PC-9 (cell line): Measurements from ENCODE around the gene DDI2. TPM values are rescaled to one million over a fixed set of nuclear protein-coding genes. Genes with fewer than 3 reads are reported as not detected.

Experiments
- Bru-seq: library from RNA; stranded (reverse); fragments of 400-500 nt; gene quantifications from one replicate; lab custom pipeline; 2021; lab: Mats Ljungman, UMichigan
- BruChase-seq, 2 experiments: library from RNA; stranded (reverse); fragments of 400-500 nt; gene quantifications; one replicate each; lab custom pipeline; 2021; lab: Mats Ljungman, UMichigan
- BruUV-seq: library from RNA; stranded (reverse); fragments of 400-500 nt; replicated peaks from 2 replicates; lab custom pipeline; 2021; lab: Mats Ljungman, UMichigan
- CTCF ChIA-PET: fragments of 300-600 bp; sonication (Branson Sonifier 250); formaldehyde crosslinking; loops from one replicate; lab custom pipeline; 2022; ENCODE audit warnings: antibody characterized with exemption; lab: Charles Lee
- POLR2A ChIA-PET: fragments of 300-600 bp; sonication (Branson Sonifier 250); formaldehyde crosslinking; loops from one replicate; lab custom pipeline; 2022; ENCODE audit warnings: antibody characterized with exemption; ENCODE audit not compliant: unreplicated experiment; lab: Charles Lee
- DNase-seq, 2 experiments: peaks; one replicate each; pipeline versions ENCODE4 v3.0.0 to v3.0.0-alpha.2; 2015 to 2022; ENCODE audit warnings: mixed read lengths in 1 of 2
- H2AFZ ChIP-seq: fragments of 200-600 bp; sonication (generic); 2 replicates; pipeline ENCODE4 v1.8.1; 2017; ENCODE audit warnings: antibody characterized with exemption
- H3F3A ChIP-seq: fragments of 200-600 bp; sonication (generic); 2 replicates; pipeline ENCODE4 v1.8.1; 2017; ENCODE audit warnings: antibody characterized with exemption, mild to moderate bottlenecking, low read depth; ENCODE audit not compliant: insufficient read depth
- H3K27ac ChIP-seq: fragments of 200-600 bp; sonication (generic); 2 replicates; pipeline ENCODE4 v1.6.1; 2016; ENCODE audit warnings: mixed run types
- H3K27me3 ChIP-seq: fragments of 200-600 bp; sonication (generic); 2 replicates; pipeline ENCODE4 v1.6.1; 2016; ENCODE audit warnings: low read depth, mixed run types; ENCODE audit not compliant: insufficient read depth
- H3K36me3 ChIP-seq: fragments of 200-600 bp; sonication (generic); 2 replicates; pipeline ENCODE4 v1.6.1; 2016; ENCODE audit warnings: low read depth, mixed run types
- H3K4me1 ChIP-seq: fragments of 200-600 bp; sonication (generic); replicated peaks from 2 replicates; pipeline ENCODE4 v1.6.1; 2016; ENCODE audit warnings: mixed run types; ENCODE audit not compliant: insufficient read depth
- H3K4me2 ChIP-seq: fragments of 200-600 bp; sonication (generic); 2 replicates; pipeline ENCODE4 v1.6.1; 2017; ENCODE audit warnings: mixed run types
- H3K4me3 ChIP-seq: fragments of 200-600 bp; sonication (generic); 2 replicates; pipeline ENCODE4 v1.6.1; 2016; ENCODE audit warnings: mixed run types
- H3K79me2 ChIP-seq: fragments of 200-600 bp; sonication (generic); 2 replicates; pipeline ENCODE4 v1.6.1; 2017; ENCODE audit warnings: low read depth, mixed run types
- H3K9me2 ChIP-seq: fragments of 200-600 bp; sonication (generic); 2 replicates; pipeline ENCODE4 v1.8.1; 2017; ENCODE audit warnings: mild to moderate bottlenecking; ENCODE audit not compliant: insufficient read depth
- H3K9me3 ChIP-seq: fragments of 200-600 bp; sonication (generic); 2 replicates; pipeline ENCODE4 v1.8.1; 2016; ENCODE audit warnings: low read depth; ENCODE audit not compliant: insufficient read depth
- H4K20me1 ChIP-seq: fragments of 200-600 bp; sonication (generic); 2 replicates; pipeline ENCODE4 v1.8.1; 2017; ENCODE audit not compliant: insufficient read depth
- EZH2 ChIP-seq: fragments of 200-600 bp; sonication (generic); IDR thresholded peaks from 2 replicates; pipeline ENCODE4 v1.8.0; 2017; ENCODE audit warnings: antibody characterized with exemption, low read depth
- intact Hi-C: fragments of 100-400 bp; cut with micrococcal nuclease; formaldehyde crosslinking; loops from one replicate; pipeline ENCODE4 v1.10.0; 2022; ENCODE audit not compliant: unreplicated experiment
- long read RNA-seq: library from polyadenylated mRNA; stranded (forward); transcript quantifications from one replicate; pipeline ENCODE4 v2.0.0, GENCODE V29; 2022
- total RNA-seq: library from RNA; stranded (reverse); gene quantifications from 2 replicates; pipeline ENCODE4 v1.2.3, GENCODE V29; 2021
- TF ChIP-seq, protein P1 (sequence below): fragments of 200-600 bp; sonication (generic); conservative IDR thresholded peaks from 2 replicates; pipeline ENCODE4 v1.6.1; 2017; ENCODE audit warnings: mixed run types, antibody characterized with exemption, mild to moderate bottlenecking, moderate library complexity

The DDI2 gene
- total RNA-seq (36.1 and 38.0 TPM in 2 replicates), Bru-seq, nascent RNA (percentile 85 among the genes with signal in this experiment), BruChase-seq, experiment 1, labeled RNA remaining after a 2-hour chase (percentile 90 among the genes with signal in this experiment), BruChase-seq, experiment 2, labeled RNA remaining after a 6-hour chase (percentile 84 among the genes with signal in this experiment)
- long read RNA-seq, full-length matches to known transcripts, result 9 of 15 reads
- long read RNA-seq, partial matches to known transcripts, result 0 of 15 reads
- long read RNA-seq, other reads (novel, unspliced or antisense), result 6 of 15 reads

DNA sequence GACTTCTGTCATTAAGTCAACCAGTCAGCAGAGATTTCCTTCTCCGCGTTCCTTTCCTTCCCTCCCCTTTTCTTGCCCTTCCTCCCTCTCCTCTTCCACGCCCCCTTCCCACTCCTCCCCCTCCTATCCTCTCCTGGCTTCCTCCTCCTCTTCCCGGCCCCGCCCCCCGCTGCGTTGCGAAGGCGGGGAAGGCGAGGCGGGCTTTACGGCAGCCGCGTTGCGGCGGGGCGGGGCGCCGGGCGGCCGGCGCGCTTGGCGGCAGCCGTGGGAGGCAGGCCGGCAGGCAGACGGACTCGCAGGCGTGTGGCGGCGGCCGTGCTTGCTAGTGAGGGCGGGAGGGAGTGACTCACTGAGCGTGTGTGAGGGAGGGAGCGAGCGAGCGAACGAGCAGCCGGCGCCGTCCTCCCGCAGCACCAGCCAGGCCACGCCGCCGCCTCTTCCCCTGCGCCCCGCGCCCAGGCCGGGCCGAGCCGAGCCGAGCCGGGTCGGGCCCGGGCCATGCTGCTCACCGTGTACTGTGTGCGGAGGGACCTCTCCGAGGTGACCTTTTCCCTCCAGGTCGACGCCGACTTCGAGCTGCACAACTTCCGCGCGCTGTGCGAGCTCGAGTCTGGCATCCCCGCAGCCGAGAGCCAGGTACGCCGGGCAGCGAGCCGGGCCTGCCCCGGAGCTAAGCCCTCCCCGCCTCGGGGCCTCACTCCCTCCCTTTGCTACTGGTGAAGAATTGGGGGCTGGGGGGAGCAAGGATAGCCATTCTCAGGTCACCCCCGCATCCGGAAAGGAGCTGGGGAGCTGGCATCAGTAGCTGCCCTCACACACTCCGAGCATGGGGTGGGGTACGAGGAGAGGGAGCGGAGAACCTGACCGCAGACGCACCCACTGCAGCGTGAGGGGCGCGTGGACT lies at the start of gene DDI2:
Gene DDI2, plus strand, starts transcription at position 286 of the 904 bp plus-strand sequence. Its CDS starts 213 bp downstream, at position 499.
- peaks cover 49% of the 10 kb centered on the region for H3K79me2 ChIP-seq

DNA sequence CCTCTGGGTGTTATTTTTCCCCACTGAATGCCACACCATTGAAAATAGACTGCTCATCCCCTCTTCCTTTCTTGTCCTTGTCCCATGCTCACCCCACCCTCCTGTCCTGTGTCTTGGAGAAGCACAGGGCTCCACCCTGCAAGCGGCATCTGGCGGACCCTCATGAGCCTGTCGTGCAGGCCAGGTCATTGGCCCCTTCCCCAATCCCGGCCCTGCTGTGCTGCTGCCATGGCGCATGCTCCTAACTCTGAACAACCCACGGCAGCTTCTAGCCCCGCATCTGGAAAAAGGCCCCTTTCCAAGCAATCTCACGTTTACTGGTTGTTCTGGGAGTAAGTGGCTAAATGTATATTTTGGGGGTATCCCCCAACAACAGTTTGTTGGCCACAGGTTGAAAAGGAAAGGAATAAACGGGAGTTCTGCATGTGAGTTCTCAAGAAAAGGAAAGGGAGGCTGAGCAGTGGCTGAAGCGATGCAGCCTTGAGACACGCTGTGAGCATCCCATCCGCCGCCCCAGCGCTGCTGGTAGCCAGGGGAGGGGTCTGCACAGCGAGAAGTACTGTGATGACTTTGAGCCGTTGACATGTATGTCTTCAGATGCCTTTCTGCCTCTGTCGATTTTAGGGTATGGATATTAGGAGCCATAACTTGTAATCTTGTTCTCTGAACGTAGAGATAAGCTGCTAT lies 48.7 kb upstream of the DDI2 start:
- CTCF ChIA-PET, result no interaction called here
- Histone ChIP-seq H3F3A (no peaks in the 10 kb centered on the region), H3K79me2 (no peaks in the 10 kb centered on the region), H3K27ac (no peak overlapping the region), H3K9me2 (no peaks in the 10 kb centered on the region), H3K36me3 (no peaks in the 10 kb centered on the region), H3K4me1 (no peaks in the 10 kb centered on the region), H3K4me3 (no peak overlapping the region), H3K9me3 (no peaks in the 10 kb centered on the region), H4K20me1 (no peaks in the 10 kb centered on the region), H2AFZ (no peak overlapping the region), H3K27me3 (no peaks in the 10 kb centered on the region), H3K4me2 (no peak overlapping the region)
- TF ChIP-seq, protein P1, sequence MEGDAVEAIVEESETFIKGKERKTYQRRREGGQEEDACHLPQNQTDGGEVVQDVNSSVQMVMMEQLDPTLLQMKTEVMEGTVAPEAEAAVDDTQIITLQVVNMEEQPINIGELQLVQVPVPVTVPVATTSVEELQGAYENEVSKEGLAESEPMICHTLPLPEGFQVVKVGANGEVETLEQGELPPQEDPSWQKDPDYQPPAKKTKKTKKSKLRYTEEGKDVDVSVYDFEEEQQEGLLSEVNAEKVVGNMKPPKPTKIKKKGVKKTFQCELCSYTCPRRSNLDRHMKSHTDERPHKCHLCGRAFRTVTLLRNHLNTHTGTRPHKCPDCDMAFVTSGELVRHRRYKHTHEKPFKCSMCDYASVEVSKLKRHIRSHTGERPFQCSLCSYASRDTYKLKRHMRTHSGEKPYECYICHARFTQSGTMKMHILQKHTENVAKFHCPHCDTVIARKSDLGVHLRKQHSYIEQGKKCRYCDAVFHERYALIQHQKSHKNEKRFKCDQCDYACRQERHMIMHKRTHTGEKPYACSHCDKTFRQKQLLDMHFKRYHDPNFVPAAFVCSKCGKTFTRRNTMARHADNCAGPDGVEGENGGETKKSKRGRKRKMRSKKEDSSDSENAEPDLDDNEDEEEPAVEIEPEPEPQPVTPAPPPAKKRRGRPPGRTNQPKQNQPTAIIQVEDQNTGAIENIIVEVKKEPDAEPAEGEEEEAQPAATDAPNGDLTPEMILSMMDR, result no peak
- POLR2A ChIA-PET, result no interaction called here
- BruUV-seq, result no TSS peak
- intact Hi-C loops, result no loop called here
- no peak for DNase-seq

More for the DNA sequence above, at the start of gene DDI2:
- H3K27me3 ChIP-seq, result no peaks in the 10 kb centered on the region
- no peaks in the 10 kb centered on the region for H3K36me3 ChIP-seq
- DNase-seq, result peak; percentile 88 to 98
- POLR2A ChIA-PET, result interaction anchor here (0.5 to 0.8 kb wide), 6 partner anchors 14 to 467 kb away, joined by 3 to 9 read pairs (median 3); partner anchors contain the start of gene DNAJC16
- H3K4me1 ChIP-seq, result peaks cover 46% of the 10 kb centered on the region
- TF ChIP-seq, protein P1, result no peak
- no peak for TF ChIP-seq EZH2
- peak within 1 kb of the TSS; percentile 95 for H3K4me2 ChIP-seq
- peak within 1 kb of the TSS; percentile 79 for H2AFZ ChIP-seq
- CTCF ChIA-PET, result no interaction called here
- H3K4me3 ChIP-seq, result peak within 1 kb of the TSS; percentile 91
- H3K27ac ChIP-seq, result peak within 1 kb of the TSS; percentile 85
- TSS peak; percentile 47 for BruUV-seq
- no peaks in the 10 kb centered on the region for H3K9me2 ChIP-seq
- intact Hi-C loops, result loop anchor here (1.0 kb wide), 2 partner anchors 58 to 93 kb away; partner anchors contain the start of gene CASP9
- peaks cover 19% of the 10 kb centered on the region for H4K20me1 ChIP-seq
- no peaks in the 10 kb centered on the region for H3K9me3 ChIP-seq
- peaks cover 46% of the 10 kb centered on the region for H3F3A ChIP-seq

DNA sequence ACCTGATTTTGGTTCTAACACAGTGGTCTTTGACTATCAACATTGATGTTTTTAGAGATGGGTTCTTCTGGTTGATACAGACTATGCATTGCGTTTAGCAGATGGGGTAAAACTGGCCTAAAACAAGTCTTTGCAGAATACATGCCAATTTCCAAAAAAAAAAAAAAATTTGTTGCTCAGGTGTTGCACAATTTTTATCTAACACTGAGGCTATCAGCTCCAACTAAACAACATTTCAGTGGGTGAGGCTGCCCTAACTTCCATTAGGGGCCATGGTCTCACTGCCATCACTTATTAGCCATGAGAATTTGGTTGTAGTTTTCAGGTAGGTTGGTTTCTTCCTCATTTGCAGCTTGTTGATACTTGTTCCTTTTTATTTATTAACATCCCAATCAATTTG lies 46.4 kb upstream of the DDI2 start:
- H3K4me2 ChIP-seq, result no peak overlapping the region
- H4K20me1 ChIP-seq, result no peaks in the 10 kb centered on the region
- H3K36me3 ChIP-seq, result no peaks in the 10 kb centered on the region
- no peaks in the 10 kb centered on the region for H3K4me1 ChIP-seq
- no peaks in the 10 kb centered on the region for H3K9me2 ChIP-seq
- H3K4me3 ChIP-seq, result no peak overlapping the region
- H3K27me3 ChIP-seq, result no peaks in the 10 kb centered on the region
- no peaks in the 10 kb centered on the region for H3F3A ChIP-seq
- DNase-seq, result no peak
- H3K79me2 ChIP-seq, result no peaks in the 10 kb centered on the region
- BruUV-seq, result no TSS peak
- TF ChIP-seq EZH2, result no peak
- TF ChIP-seq, protein P1, result no peak
- H2AFZ ChIP-seq, result no peak overlapping the region
- ChIA-PET POLR2A (interaction anchor here (0.6 kb wide), 1 partner anchor 15 kb away, joined by 9 read pairs; no protein-coding TSS in a partner anchor), CTCF (no interaction called here)
- H3K27ac ChIP-seq, result no peak overlapping the region
- no peaks in the 10 kb centered on the region for H3K9me3 ChIP-seq
- intact Hi-C loops, result no loop called here
